HG03108 (cell line): Measurements from ENCODE around the gene ROCK1.
"Not testable (repeated sequence)": the region's sequence is repeated elsewhere in the genome, so short reads cannot be mapped to it uniquely, and the experiment has no call there.

ENCODE experiments used
- ATAC-seq: cut with Tn5 transposase; IDR thresholded peaks from one replicate; pipeline ENCODE4 v1.9.1; 2021; ENCODE audit warnings: moderate library complexity; ENCODE audit not compliant: unreplicated experiment

Gene ROCK1

GRCh38 chr18:21111346-21112139, at the start of gene ROCK1:
TSS of gene ROCK1 (minus strand) at chr18:21111813. CDS start at chr18:21110910, 903 bp downstream.
- ATAC-seq: peak; percentile 85

- no peak for ATAC-seq
Measured at GRCh38 chr18:21155443-21155842, 43.8 kb upstream of the ROCK1 start.

GRCh38 chr18:21146016-21146415, 34.4 kb upstream of the ROCK1 start:
- no peak for ATAC-seq

GRCh38 chr18:21145371-21145770, 33.8 kb upstream of the ROCK1 start:
- ATAC-seq: no peak

GRCh38 chr18:21141668-21142422, 30.2 kb upstream of the ROCK1 start:
- ATAC-seq: no peak

- not testable (repeated sequence) for ATAC-seq
Measured at GRCh38 chr18:21137719-21138488, 26.3 kb upstream of the ROCK1 start.

GRCh38 chr18:21134895-21135294, 23.3 kb upstream of the ROCK1 start:
- no peak for ATAC-seq

GRCh38 chr18:21132398-21132918, 20.8 kb upstream of the ROCK1 start:
- ATAC-seq: no peak

GRCh38 chr18:21131698-21132227, 20.1 kb upstream of the ROCK1 start:
- no peak for ATAC-seq

GRCh38 chr18:21129566-21130216, 18.1 kb upstream of the ROCK1 start:
- ATAC-seq: no peak

GRCh38 chr18:21123290-21123926, 11.8 kb upstream of the ROCK1 start:
- ATAC-seq: no peak

- no peak for ATAC-seq
Measured at GRCh38 chr18:21118806-21119205, 7.2 kb upstream of the ROCK1 start.

GRCh38 chr18:21117409-21118131, 6.0 kb upstream of the ROCK1 start:
- ATAC-seq: no peak

- no peak for ATAC-seq
Measured at GRCh38 chr18:21115519-21116411, 4.2 kb upstream of the ROCK1 start.

GRCh38 chr18:21112543-21113105, 1.0 kb upstream of the ROCK1 start:
- no peak for ATAC-seq

GRCh38 chr18:21112140-21112473, 494 bp upstream of the ROCK1 start:
- ATAC-seq: peak; percentile 18

GRCh38 chr18:21110713-21111345, 784 bp downstream of the ROCK1 start:
- peak; percentile 25 for ATAC-seq
